HTERT RPE-1 (cell line): ENCODE measurements around the gene HJV.

Experiments used
- in situ Hi-C: fragments of 300-500 bp; cut with MboI; formaldehyde crosslinking; loops from 4 replicates; pipeline ENCODE4 v1.14.3; 2020; ENCODE audit warnings: low sequenced_read_pairs

Gene HJV

GRCh38 chr1:145978854-145979745 is 42.4 kb downstream of the HJV start:
- in situ Hi-C loops, result no loop called here

DNA sequence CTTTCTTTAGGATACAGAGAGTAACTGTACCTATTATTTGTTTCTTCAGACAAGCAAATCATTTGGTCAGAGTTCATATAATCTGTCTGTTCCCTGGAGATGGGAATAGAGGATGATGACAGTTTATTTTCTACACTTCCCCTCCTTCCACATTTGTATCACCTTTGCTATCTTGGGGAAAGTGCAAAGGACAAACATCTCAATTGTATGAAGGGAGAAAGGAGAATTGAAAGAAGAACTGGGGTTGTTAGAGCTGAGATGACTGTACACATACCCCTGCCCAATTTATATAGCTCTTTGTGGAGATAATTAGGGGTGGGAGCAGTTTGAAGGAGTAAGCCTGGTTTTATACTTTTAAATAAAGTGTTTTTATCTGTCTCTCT is 43.1 kb downstream of the HJV start:
- in situ Hi-C loops, result no loop called here

- in situ Hi-C loops, result no loop called here
Observed at GRCh38 chr1:145977486-145978470, 43.8 kb downstream of the HJV start.

GRCh38 chr1:145977016-145977415 is 44.5 kb downstream of the HJV start:
- in situ Hi-C loops, result no loop called here

DNA sequence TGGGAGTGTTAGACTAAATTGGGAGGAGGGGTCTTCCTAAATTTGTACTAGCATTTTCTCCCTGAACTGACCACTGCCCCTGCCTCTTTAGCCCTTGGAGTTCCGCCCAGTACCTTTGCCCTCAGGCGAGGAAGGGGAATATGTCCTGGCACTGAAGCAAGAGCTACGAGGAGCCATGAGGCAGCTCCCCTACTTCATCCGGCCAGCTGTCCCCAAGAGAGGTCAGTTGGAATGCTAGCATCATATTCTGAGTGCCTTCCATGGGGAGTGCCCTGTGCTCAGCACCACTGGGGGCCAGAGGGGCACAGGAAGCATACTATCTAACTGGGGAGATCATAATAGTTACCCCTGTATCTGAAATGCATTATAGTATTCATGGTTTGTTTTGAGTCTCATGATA is 46.3 kb downstream of the HJV start:
- in situ Hi-C loops, result no loop called here

- in situ Hi-C loops, result no loop called here
Observed at GRCh38 chr1:145974721-145975120, 46.8 kb downstream of the HJV start.

GRCh38 chr1:145972580-145972979 is 49.0 kb downstream of the HJV start:
- in situ Hi-C loops, result no loop called here
